Osteocyte (in vitro differentiated cells): ENCODE measurements around the gene HDGFL3. TPM values are rescaled to one million over a fixed set of nuclear protein-coding genes. Genes with fewer than 3 reads are reported as not detected.
A peak's percentile ranks its signal among the peaks of the same experiment; 100 is the strongest.

Source experiments
- DNase-seq: peaks from one replicate; pipeline ENCODE4 v3.0.0; 2021; ENCODE audit warnings: mixed read lengths; ENCODE audit not compliant: unreplicated experiment; ENCODE audit errors: extremely low spot score
- H3K27ac Mint-ChIP-seq: one replicate; pipeline ENCODE4 v1.8.0; 2021; ENCODE audit warnings: mild to moderate bottlenecking, mixed read lengths; ENCODE audit not compliant: unreplicated experiment
- H3K27me3 Mint-ChIP-seq: one replicate; pipeline ENCODE4 v1.8.0; 2021; ENCODE audit warnings: mixed read lengths; ENCODE audit not compliant: unreplicated experiment
- H3K36me3 Mint-ChIP-seq: one replicate; pipeline ENCODE4 v1.8.0; 2021; ENCODE audit warnings: mixed read lengths; ENCODE audit not compliant: unreplicated experiment
- H3K4me1 Mint-ChIP-seq: one replicate; pipeline ENCODE4 v1.8.0; 2021; ENCODE audit warnings: mixed read lengths; ENCODE audit not compliant: unreplicated experiment
- H3K4me3 Mint-ChIP-seq: one replicate; pipeline ENCODE4 v1.8.0; 2021; ENCODE audit warnings: mild to moderate bottlenecking, moderate library complexity, mixed read lengths; ENCODE audit not compliant: unreplicated experiment
- H3K9me3 Mint-ChIP-seq: one replicate; pipeline ENCODE4 v1.8.0; 2021; ENCODE audit warnings: mixed read lengths; ENCODE audit not compliant: unreplicated experiment
- total RNA-seq: library from RNA; stranded (reverse); gene quantifications from 2 replicates; pipeline ENCODE4 v1.2.1, GENCODE V29; 2021
- TF ChIP-seq, protein P1 (sequence below): fragments of 200-600 bp; sonication (generic); IDR thresholded peaks from 2 replicates; pipeline ENCODE4 v1.5.0; 2021; ENCODE audit warnings: antibody characterized with exemption, mild to moderate bottlenecking, moderate library complexity

HDGFL3 gene
- total RNA-seq, 1 donor from 2014 or later: 93.6 TPM

DNA sequence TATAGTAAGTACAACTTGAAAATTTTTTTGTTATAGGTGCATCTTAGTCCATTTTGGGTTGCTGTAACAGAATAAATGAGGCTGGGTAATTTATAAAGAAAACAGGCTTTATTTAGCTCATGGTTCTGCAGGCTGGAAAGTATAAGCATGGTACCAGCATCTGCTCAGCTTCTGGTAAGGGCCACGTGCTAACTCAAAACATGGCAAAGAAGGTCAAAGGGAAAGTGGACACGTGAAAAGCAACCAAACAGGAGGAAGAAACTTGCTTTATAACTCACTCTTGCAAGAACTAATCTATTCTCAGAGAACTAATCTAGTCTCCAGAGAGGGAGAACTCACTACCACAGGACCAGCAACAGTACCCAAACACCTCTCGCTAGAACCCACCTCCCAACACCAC, 9.1 kb downstream of the HDGFL3 start:
- H3K4me1 Mint-ChIP-seq: peaks cover 41% of the 10 kb centered on the region
- DNase-seq: no peak
- TF ChIP-seq, protein P1, sequence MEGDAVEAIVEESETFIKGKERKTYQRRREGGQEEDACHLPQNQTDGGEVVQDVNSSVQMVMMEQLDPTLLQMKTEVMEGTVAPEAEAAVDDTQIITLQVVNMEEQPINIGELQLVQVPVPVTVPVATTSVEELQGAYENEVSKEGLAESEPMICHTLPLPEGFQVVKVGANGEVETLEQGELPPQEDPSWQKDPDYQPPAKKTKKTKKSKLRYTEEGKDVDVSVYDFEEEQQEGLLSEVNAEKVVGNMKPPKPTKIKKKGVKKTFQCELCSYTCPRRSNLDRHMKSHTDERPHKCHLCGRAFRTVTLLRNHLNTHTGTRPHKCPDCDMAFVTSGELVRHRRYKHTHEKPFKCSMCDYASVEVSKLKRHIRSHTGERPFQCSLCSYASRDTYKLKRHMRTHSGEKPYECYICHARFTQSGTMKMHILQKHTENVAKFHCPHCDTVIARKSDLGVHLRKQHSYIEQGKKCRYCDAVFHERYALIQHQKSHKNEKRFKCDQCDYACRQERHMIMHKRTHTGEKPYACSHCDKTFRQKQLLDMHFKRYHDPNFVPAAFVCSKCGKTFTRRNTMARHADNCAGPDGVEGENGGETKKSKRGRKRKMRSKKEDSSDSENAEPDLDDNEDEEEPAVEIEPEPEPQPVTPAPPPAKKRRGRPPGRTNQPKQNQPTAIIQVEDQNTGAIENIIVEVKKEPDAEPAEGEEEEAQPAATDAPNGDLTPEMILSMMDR: no peak
- no peak overlapping the region for H3K4me3 Mint-ChIP-seq
- no peaks in the 10 kb centered on the region for H3K27me3 Mint-ChIP-seq
- H3K9me3 Mint-ChIP-seq: no peaks in the 10 kb centered on the region
- H3K36me3 Mint-ChIP-seq: no peaks in the 10 kb centered on the region
- H3K27ac Mint-ChIP-seq: no peak overlapping the region

GRCh38 chr15:83194528-83194927, 13.1 kb downstream of the HDGFL3 start:
- Mint-ChIP-seq H3K9me3 (peaks cover 8% of the 10 kb centered on the region), H3K27ac (no peak overlapping the region), H3K4me1 (peaks cover 37% of the 10 kb centered on the region), H3K27me3 (no peaks in the 10 kb centered on the region), H3K36me3 (peaks cover 8% of the 10 kb centered on the region), H3K4me3 (no peak overlapping the region)
- TF ChIP-seq, protein P1: no peak
- DNase-seq: no peak

DNA sequence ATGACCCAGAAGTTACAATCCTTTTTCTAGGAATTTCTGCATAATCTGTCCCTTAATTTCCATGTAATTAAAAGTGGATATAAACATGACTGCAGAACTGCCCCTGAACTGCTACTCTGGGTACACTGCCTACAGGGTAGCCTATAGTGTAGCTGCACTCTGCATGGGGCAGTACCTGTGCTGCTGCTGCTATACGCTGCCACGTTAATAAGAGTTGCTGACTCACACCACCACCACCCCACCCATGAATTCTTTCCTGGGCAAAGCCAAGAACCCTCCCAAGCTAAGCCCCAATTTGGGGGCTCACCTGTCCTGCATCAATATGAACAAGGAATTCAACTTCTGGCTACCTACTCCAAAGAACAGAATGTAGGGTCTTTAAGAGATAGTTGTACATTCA, 13.9 kb downstream of the HDGFL3 start:
- peaks cover 8% of the 10 kb centered on the region for H3K9me3 Mint-ChIP-seq
- peaks cover 31% of the 10 kb centered on the region for H3K4me1 Mint-ChIP-seq
- no peak overlapping the region for H3K27ac Mint-ChIP-seq
- peaks cover 8% of the 10 kb centered on the region for H3K36me3 Mint-ChIP-seq
- TF ChIP-seq, protein P1: no peak
- H3K4me3 Mint-ChIP-seq: no peak overlapping the region
- no peaks in the 10 kb centered on the region for H3K27me3 Mint-ChIP-seq
- DNase-seq: no peak

- Mint-ChIP-seq H3K36me3 (peaks cover 8% of the 10 kb centered on the region), H3K4me1 (peaks cover 26% of the 10 kb centered on the region), H3K9me3 (peaks cover 8% of the 10 kb centered on the region), H3K27ac (no peak overlapping the region), H3K27me3 (no peaks in the 10 kb centered on the region), H3K4me3 (no peak overlapping the region)
- TF ChIP-seq, protein P1: no peak
- DNase-seq: no peak
These were observed 14.9 kb downstream of the HDGFL3 start for GRCh38 chr15:83192742-83193141.

- Mint-ChIP-seq H3K36me3 (peaks cover 14% of the 10 kb centered on the region), H3K27ac (peak overlapping the region; percentile 11), H3K4me1 (peaks cover 24% of the 10 kb centered on the region), H3K27me3 (no peaks in the 10 kb centered on the region), H3K4me3 (no peak overlapping the region), H3K9me3 (peaks cover 16% of the 10 kb centered on the region)
- TF ChIP-seq, protein P1: no peak
- DNase-seq: no peak
These were observed 17.2 kb downstream of the HDGFL3 start for GRCh38 chr15:83190450-83190849.
